HG02870 (cell line): Measurements from ENCODE around the gene KHDRBS2.
A peak's percentile ranks its signal among the peaks of the same experiment; 100 is the strongest.

Experiments
- ATAC-seq: cut with Tn5 transposase; IDR thresholded peaks from one replicate; pipeline ENCODE4 v1.9.1; 2021; ENCODE audit warnings: mild to moderate bottlenecking, moderate library complexity; ENCODE audit not compliant: unreplicated experiment

Gene KHDRBS2

DNA sequence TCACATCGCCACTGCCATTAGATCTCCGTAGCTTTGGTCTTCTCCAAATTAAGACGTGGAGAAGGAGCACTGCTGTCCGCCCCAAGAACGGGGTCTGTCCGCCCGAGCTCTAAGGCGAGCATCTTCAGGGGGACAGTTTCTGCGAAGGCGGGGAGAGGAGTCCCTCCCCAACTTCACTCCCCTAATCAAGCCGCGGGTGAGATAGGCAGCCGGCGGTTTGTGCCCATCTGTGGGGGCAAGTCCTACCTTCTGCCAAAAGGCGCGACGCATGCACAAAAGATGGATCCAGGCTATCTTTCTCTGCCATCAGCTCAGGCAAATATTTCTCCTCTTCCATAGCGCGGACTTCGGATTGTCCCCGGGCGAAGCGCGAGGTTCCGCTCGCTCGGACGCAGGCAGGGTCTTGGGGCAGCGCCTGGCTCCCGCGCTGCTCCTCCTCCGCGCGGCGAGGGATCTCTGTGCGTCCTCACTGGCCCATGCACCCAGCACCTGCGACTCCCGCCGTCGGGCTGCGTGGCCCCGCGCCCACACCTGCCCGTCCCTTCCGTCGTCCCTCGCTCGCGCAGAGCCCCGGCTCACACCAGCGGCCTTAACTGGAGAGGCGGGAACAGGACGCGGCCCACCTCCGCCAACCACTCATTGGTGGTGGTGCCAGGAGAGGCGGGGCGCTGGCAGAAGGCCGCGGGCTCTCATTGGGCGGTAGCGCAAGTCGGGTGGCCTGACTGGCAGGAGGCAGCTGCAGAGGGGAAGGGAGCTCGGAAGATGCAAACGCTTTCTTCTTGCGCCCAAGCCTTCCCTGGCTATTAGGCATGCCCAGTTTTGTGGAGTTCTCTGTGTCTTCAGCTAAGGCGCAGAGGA is at the start of gene KHDRBS2:
TSS of gene KHDRBS2 (minus strand) at position 614 of the 858 bp plus-strand sequence.
- ATAC-seq, result peak; percentile 100

DNA sequence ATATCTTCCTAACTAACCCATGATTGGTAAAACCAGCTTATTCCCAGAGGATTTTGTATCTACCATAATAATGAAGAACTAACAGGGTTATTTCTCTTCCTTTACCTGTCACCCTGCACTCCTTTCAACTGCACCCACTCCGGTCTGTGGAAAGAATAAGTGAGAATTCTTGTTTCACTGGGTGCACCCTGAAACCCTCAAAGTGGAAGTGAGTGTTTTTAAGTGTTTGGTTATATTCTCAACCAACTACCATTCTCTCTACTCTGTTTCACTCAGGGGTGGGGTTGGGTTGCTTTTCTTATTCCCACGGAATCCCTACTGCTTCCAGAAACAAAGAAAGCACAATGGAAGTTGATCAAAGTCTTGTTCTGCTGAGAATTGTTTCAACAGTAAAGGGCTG is 42.6 kb upstream of the KHDRBS2 start:
- peak; percentile 56 for ATAC-seq

DNA sequence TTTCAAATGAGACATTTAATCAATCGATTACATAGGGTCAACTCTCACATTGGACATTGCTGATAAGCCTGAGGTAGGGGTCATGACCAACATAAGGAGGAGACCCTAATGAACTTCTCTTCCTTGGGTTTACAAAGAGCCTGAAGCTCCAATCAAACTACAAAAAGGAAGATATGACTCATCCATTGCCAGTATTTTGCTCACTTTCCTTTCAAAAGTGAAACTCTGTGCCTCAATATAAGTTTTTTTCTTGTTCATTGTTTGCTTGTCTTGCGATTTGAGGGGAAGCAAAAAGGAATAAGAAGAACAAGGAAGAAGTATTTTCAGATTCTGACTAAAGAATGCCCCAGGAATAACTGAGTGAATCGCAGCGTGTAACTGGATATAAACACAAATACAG is 38.8 kb upstream of the KHDRBS2 start:
- ATAC-seq, result no peak

DNA sequence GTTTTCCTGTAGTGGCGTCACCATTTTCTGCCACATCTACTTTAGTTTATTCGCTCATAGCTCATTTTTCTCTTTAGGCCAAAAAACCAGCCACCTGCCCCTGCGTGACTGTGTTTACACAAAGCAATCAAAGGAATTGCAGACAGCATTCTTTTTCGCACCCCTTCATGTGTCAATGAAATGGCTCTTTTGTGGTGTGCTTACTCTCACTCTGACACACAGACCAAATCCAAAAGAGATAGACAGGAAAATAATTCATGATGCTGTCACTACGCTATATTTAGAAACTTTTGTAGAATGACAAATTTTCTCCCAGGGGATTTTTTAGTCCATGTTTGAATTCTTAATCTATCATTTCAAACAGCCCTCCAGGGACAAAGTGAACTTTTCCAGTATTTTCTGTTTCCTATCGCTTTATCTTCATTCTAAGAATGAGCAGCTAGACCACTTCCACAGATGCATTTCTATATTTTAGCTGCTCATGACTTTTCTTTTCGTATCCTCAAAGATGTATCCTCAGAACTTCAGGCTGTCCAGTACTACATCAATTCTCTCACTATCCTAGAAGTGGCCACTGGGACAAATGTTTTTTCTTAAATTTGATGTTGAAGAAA is 37.9 kb upstream of the KHDRBS2 start:
- ATAC-seq, result no peak

DNA sequence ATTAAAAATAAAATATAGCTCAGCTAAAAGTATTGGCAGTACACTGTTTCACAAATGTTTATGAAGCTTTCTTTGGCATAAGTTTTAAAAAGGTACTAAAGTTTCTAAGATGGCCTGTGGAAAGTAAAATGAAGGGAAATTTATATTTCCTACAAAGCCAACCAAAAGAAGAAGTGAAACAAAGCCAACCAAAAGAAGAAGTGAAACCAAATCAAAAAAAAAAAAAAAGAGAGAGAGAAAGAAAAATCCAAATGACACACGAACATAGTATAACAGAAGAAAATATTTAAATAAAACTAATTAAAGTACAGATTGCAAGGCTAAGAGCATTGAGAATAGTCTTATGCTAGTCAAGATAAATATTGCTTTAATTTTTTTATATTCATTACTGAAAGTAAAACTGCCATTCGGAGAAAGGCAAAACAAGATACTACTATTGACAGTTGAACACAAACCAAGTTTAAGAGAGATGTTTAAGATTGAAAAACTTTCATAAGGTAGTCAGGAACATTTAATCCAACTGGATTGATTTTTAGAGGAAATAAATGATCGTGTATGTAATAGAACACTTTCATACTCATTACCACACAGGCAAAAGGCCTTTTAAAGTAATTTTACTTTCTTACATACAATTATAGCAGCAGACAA is 12.8 kb upstream of the KHDRBS2 start:
- peak; percentile 79 for ATAC-seq

DNA sequence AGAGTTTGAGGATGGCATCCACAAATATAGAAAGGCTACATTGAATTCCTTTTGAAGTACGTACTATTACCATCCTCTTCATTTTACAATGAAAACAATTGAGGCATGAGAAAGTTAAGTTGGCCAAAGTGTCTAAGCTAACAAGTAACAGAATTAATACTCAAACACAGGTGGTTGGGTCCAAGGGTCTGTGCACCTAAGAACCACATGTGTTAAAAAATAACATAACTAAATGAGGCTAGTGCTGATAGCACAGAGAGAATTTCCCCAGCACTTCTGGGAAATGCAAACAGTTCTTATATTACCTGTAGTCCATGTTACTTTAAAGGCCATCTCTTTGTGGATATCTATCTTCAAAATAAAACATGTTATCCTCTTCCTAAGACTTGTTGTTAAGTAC is 10.5 kb upstream of the KHDRBS2 start:
- ATAC-seq, result no peak

DNA sequence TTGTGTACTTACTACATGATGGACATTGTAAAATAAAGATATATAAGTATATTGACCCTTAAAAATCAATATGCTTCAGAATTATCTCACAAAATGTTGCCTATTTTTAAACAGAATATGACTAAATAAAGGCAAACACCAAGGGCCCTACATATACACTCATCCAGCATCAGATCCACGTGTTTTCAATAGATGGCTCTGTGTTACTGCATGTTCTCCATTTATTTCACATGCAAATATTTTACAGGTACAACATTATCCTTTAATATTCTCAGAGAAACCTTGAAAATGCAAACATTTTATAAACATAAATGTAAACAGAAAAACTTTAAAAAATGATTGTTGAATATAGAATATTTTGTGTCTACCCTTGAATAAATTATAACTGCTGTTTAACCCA is 2.9 kb upstream of the KHDRBS2 start:
- no peak for ATAC-seq

DNA sequence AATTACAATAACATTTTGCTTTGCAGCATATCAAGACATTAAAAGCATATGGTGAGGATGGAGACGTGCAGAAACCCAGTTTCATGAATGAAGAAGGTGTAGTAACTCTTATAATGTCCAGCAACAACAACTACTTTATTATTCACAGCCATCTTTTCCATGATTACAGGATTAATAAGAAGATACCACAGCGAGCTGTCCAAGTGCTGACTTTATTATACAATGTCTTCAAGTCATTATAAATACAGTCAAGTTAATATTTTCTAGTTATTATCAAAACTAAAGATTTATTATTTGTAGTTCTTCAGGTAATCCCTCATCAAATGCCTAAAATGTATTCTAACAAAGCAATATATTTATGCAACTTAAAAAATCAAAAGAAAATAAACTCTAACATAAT is 2.5 kb upstream of the KHDRBS2 start:
- no peak for ATAC-seq

DNA sequence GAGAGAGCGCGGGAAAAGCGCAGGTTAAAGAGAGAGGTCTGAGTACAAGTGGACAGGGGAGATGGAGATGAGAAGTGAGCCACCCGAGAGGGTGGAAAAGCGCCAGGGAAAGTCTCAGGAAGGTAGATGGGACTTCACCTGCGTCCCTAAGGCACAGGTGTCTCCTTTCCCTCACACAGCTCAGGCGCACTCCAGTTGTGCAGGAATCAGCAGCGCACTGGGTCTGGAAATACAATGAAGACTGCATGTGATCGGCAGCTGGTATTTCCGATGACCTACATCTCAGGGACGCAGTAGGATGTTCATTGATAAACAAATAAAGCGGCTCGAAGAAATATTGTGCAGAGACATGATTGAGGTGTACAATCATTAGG is 432 bp upstream of the KHDRBS2 start:
- peak; percentile 2 for ATAC-seq

DNA sequence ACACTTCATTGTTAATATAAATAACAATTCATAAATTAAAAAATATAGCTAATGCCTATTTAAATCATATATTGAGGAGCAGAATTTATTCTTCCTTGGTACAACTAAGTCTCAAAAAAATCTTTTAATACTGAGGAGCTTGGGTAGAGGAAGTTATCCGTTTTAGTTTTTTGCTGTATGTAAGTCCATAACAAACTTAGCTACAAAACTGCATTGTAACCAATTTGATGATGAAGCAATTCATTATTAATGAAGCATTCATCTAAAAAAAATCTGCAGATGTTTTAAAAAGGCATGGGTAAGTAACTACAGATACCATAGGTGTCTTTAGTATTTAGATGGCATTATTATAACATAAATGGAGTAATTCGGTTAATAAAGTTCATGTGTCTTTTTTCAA is 1.3 kb downstream of the KHDRBS2 start:
- no peak for ATAC-seq

DNA sequence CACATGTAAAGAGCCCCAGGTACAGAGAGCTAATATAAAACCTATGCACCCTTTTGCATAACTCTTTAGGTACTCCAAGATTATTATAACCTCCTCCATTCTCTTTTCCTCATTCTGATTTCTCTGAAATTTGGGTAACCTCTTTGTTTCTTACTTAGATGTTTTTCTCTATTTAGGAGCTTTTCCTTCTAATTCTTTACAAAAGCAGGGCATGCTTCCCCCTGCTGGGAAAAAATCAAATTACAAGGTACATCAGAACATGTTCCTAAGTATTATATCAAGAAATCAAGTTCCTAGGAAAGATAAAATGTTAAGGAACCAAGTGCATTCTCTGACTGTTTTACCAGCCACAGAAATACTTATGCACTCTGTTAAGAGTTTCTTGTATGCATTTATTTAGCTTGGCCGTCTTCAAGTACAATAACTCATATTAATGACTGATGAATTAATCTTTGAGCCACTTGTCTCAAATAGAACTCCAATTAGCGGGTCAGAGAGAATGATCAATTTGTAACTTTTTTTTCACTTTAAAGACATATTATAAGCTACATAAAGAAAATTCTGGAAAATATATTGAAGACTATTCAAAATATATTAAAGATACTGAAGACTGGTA is 2.1 kb downstream of the KHDRBS2 start:
- ATAC-seq, result no peak

DNA sequence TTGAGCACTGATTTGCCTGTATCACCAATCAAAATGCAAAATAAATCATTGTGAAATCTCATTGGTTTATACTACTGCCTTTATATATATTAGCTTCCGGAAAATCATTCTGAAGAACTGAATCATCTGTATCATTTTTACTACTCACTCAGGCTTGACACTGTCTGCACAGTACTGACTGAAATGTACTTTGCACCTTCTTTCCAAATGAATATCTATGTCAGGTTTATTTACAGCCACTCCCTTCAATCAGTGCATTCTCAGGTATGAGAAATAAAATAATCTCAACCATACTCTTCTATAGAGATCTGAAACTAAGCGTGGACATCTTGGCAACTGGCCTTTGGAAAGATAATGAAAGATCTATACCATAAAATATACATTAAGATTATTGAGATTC is 2.7 kb downstream of the KHDRBS2 start:
- no peak for ATAC-seq

DNA sequence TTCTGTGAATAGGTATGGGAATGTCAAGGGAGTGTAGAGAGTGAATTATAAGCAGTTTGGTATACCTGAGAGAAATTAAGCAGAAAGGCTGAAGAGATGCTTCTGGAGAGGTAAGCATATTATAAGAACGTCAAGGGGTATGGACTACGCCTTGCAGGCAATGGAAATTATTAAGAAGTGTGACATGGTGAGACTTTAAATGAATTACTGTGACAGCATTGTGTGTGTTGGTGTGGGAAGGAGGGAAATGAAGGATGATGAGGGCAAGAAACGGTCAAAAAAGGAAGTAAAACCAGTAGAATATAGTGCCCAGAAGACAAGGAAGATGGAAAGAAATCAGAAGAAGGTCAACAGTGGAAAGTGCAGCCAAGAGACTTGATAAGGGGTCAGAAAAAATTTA is 5.9 kb downstream of the KHDRBS2 start:
- ATAC-seq, result no peak

DNA sequence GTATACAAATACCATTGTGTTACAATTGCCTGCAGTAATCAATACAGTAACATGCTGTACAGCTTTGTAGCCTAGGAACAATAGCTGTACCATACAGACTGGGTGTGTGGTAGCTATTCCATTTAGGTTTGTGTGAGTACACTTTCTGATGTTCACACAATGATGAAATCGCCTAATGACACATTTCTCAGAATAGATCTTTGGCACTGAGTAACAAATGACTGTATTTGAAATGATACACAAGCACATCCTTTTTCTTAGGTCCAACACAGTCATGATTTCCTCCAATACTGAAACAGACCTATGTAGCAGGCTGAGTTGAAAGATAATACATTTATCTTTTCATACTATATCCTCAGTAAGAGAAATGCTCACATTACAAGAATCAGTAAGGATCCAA is 13.9 kb downstream of the KHDRBS2 start:
- no peak for ATAC-seq

DNA sequence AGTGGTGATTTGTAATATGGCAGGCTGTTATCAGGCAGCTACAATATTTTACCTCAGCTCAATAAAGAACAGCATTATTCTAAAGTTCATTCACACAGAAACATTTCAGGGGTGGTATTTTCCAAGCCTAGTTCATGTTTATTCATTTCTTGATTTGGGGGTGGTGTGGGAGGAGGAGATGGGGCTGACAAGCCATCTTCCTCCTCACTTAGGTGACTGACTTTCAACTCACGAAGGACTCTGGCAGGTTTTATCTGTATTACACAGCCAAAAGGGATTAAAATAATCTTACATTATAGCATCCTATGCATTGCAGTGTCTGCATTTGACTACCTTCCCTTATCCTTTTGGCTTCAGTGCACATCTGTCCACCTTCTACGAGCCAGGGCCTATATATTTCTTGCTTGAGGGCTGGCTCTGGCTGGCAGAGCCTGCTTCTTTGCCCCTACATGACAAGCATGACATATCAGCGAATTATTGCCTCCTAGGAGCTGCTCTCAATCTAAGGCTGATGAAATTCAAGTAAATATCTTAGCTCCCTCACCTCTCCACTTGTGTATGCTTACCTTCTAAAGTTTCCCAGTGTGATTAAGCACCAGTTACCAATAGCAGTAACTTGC is 20.0 kb downstream of the KHDRBS2 start:
- no peak for ATAC-seq

DNA sequence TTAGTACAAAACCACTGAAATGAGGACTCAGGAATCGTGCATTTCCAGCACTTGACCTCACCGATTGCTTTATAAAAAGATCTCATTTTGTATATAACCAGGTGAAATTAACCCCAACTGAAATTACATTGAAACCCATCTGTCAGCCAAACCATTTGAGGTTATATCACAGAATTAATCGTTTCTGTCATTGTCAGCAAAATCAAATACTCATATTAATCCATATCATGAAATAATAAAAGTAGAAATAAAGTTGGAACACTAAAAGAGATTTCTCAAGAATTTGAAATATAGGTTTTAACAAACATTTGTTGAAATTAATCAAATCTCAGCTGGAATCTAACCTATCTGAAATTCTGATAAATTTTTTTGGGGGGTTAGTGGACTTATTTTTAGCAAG is 23.7 kb downstream of the KHDRBS2 start:
- no peak for ATAC-seq

DNA sequence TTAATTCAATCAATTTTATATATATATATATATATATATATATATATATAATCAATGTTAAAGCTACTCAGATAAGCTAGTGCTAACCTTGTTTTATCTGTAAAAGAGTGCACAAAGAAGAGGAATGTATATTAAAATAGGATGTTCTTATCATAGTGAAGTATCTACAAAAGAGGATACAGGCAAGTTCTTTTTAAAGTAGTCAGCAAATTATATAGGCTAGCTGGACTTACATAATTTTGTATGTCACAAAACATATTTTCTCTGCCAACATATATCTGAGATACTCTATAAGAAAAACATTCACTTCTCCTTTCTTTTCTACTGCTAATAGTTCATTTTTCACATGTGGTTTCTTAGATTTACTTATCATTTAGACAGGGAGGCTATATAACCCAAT is 39.9 kb downstream of the KHDRBS2 start:
- no peak for ATAC-seq

DNA sequence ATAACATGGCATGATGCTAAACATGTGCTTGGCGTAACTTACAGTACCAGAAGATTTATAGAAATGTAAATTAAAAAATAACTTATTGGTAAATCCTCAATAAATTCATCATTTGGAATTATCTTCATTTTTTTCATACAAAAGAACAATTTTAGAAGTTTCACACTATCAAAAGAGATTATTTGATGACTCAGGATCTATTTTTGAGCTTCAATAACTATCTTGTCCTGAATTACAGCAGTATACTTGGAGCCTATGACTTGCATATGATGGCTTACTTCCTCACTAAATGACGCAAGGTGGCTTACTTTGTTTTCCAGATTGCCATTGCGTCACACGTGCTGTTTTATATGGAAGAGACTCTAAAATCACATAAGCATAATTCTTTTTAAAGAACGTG is 49.2 kb downstream of the KHDRBS2 start:
- ATAC-seq, result no peak

DNA sequence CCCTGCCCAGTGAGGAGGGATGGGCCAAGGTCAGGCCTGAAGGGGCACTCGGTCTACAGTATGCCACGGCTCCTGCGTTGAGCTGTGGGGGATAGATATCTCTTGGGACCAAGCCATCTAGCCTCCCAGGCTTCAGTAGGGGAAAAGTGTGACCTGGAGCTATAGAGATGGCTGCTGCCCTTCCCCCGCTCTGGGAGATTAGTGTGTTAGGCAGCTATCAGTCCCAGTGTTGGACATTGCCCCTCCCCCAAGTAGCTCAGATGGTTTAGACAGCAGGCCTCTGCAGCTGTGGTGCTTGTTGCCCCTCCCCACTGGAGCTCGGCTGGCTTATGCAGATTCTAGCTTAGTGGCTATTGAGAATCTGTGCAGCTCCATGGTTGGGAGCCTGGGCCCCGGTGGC is 56.8 kb downstream of the KHDRBS2 start:
- ATAC-seq, result no peak

DNA sequence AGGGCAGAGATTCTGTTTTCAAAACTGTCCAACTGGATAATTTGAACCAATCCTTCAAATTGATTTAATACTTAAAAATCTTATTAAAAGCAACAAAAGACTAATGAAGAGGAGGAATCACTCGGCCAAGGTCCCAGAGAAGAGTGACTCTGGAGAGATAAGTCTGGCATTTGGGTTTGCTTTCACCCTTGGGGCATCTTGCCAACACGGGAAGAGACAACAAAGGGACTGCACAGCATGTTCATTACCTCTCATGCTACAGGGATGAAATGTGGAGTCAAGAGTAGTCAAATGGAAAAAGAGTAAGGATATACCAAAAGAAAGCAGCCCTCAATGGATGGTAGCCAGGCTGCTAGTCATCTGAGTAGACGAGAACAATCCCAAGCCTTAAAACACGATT is 68.2 kb downstream of the KHDRBS2 start:
- ATAC-seq, result no peak

DNA sequence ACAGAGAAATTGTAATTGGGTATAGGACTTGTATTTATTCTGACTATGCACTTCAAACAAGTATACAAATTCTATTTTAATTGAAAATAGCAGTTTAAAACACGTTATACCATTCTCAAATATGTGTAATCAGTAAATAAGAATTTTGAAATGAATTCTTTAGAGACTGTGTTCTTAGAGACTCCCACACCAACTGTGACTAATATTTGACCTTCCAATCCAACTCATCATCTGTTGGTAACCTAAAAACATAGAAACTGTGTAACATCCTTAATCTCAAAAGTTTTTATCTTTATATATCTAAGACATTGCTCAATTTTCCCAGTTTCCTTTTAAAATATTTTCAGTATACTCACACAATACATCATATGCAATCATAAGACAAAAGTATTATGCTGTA is 83.9 kb downstream of the KHDRBS2 start:
- no peak for ATAC-seq
